Measurements from ENCODE around the gene MRPL38.
A peak's percentile ranks its signal among the peaks of the same experiment; 100 is the strongest.

The MRPL38 gene

GRCh38 chr17:75896415-75897159 lies 8.1 kb downstream of the MRPL38 start, which contains the start of gene TRIM65 (continued):
- TF ChIP-seq, protein P1, sequence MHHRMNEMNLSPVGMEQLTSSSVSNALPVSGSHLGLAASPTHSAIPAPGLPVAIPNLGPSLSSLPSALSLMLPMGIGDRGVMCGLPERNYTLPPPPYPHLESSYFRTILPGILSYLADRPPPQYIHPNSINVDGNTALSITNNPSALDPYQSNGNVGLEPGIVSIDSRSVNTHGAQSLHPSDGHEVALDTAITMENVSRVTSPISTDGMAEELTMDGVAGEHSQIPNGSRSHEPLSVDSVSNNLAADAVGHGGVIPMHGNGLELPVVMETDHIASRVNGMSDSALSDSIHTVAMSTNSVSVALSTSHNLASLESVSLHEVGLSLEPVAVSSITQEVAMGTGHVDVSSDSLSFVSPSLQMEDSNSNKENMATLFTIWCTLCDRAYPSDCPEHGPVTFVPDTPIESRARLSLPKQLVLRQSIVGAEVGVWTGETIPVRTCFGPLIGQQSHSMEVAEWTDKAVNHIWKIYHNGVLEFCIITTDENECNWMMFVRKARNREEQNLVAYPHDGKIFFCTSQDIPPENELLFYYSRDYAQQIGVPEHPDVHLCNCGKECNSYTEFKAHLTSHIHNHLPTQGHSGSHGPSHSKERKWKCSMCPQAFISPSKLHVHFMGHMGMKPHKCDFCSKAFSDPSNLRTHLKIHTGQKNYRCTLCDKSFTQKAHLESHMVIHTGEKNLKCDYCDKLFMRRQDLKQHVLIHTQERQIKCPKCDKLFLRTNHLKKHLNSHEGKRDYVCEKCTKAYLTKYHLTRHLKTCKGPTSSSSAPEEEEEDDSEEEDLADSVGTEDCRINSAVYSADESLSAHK (tag by site-specific recombination; IDR thresholded peaks at IDR 0.05), result no peak
- TF ChIP-seq KLF1 (tag by site-specific recombination; IDR thresholded peaks at IDR 0.05) (peak; percentile 67), ZNF76 (tag by site-specific recombination; IDR thresholded peaks at IDR 0.05; ENCODE audit: borderline replicate concordance, low read depth) (peak; percentile 70; the same call in 1 of the 2 replicates), YY2 (tag by site-specific recombination; IDR thresholded peaks at IDR 0.05) (peak; percentile 72; the same call in 1 of the 2 replicates), ZSCAN30 (tag by site-specific recombination; IDR thresholded peaks at IDR 0.05) (peak; percentile 54; the same call in 1 of the 2 replicates), ZNF621 (tag by site-specific recombination; IDR thresholded peaks at IDR 0.05) (no peak), ZNF292 (tag by site-specific recombination; IDR thresholded peaks at IDR 0.05; ENCODE audit: borderline replicate concordance, low read depth) (no peak), ZNF280C (tag by site-specific recombination; IDR thresholded peaks at IDR 0.05) (no peak), ZIC2 (tag by site-specific recombination; IDR thresholded peaks at IDR 0.05) (peak; percentile 50; the same call in 1 of the 2 replicates), ZNF677 (tag by site-specific recombination; IDR thresholded peaks at IDR 0.05) (0 out of 2 replicates have a peak, but pooled peaks have one; percentile 17), ZNF510 (tag by site-specific recombination; IDR thresholded peaks at IDR 0.05; ENCODE audit: insufficient replicate concordance) (no peak), ZFHX2 (tag by site-specific recombination; conservative IDR thresholded peaks at IDR 0.05) (no peak), KLF9 (tag by site-specific recombination; IDR thresholded peaks at IDR 0.05; ENCODE audit: low read depth) (peak; percentile 70), ZBTB21 (tag by site-specific recombination; IDR thresholded peaks at IDR 0.05) (no peak), ZNF555 (tag by site-specific recombination; conservative IDR thresholded peaks at IDR 0.05) (no peak), OSR2 (tag by site-specific recombination; IDR thresholded peaks at IDR 0.05) (no peak), KLF8 (tag by site-specific recombination; IDR thresholded peaks at IDR 0.05) (peak; percentile 76; the same call in 1 of the 2 replicates), ZNF223 (tag by site-specific recombination; IDR thresholded peaks at IDR 0.05) (no peak)
- TF ChIP-seq, protein P2, sequence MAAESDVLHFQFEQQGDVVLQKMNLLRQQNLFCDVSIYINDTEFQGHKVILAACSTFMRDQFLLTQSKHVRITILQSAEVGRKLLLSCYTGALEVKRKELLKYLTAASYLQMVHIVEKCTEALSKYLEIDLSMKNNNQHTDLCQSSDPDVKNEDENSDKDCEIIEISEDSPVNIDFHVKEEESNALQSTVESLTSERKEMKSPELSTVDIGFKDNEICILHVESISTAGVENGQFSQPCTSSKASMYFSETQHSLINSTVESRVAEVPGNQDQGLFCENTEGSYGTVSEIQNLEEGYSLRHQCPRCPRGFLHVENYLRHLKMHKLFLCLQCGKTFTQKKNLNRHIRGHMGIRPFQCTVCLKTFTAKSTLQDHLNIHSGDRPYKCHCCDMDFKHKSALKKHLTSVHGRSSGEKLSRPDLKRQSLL (tag by site-specific recombination; IDR thresholded peaks at IDR 0.05), result peak; percentile 19; the same call in 1 of the 2 replicates
- TF ChIP-seq, protein P3, sequence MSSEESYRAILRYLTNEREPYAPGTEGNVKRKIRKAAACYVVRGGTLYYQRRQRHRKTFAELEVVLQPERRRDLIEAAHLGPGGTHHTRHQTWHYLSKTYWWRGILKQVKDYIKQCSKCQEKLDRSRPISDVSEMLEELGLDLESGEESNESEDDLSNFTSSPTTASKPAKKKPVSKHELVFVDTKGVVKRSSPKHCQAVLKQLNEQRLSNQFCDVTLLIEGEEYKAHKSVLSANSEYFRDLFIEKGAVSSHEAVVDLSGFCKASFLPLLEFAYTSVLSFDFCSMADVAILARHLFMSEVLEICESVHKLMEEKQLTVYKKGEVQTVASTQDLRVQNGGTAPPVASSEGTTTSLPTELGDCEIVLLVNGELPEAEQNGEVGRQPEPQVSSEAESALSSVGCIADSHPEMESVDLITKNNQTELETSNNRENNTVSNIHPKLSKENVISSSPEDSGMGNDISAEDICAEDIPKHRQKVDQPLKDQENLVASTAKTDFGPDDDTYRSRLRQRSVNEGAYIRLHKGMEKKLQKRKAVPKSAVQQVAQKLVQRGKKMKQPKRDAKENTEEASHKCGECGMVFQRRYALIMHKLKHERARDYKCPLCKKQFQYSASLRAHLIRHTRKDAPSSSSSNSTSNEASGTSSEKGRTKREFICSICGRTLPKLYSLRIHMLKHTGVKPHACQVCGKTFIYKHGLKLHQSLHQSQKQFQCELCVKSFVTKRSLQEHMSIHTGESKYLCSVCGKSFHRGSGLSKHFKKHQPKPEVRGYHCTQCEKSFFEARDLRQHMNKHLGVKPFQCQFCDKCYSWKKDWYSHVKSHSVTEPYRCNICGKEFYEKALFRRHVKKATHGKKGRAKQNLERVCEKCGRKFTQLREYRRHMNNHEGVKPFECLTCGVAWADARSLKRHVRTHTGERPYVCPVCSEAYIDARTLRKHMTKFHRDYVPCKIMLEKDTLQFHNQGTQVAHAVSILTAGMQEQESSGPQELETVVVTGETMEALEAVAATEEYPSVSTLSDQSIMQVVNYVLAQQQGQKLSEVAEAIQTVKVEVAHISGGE (tag by site-specific recombination; conservative IDR thresholded peaks at IDR 0.05; ENCODE audit: low read depth), result 0 out of 2 replicates have a peak, but pooled peaks have one; percentile 32
- TF ChIP-seq, protein P4, sequence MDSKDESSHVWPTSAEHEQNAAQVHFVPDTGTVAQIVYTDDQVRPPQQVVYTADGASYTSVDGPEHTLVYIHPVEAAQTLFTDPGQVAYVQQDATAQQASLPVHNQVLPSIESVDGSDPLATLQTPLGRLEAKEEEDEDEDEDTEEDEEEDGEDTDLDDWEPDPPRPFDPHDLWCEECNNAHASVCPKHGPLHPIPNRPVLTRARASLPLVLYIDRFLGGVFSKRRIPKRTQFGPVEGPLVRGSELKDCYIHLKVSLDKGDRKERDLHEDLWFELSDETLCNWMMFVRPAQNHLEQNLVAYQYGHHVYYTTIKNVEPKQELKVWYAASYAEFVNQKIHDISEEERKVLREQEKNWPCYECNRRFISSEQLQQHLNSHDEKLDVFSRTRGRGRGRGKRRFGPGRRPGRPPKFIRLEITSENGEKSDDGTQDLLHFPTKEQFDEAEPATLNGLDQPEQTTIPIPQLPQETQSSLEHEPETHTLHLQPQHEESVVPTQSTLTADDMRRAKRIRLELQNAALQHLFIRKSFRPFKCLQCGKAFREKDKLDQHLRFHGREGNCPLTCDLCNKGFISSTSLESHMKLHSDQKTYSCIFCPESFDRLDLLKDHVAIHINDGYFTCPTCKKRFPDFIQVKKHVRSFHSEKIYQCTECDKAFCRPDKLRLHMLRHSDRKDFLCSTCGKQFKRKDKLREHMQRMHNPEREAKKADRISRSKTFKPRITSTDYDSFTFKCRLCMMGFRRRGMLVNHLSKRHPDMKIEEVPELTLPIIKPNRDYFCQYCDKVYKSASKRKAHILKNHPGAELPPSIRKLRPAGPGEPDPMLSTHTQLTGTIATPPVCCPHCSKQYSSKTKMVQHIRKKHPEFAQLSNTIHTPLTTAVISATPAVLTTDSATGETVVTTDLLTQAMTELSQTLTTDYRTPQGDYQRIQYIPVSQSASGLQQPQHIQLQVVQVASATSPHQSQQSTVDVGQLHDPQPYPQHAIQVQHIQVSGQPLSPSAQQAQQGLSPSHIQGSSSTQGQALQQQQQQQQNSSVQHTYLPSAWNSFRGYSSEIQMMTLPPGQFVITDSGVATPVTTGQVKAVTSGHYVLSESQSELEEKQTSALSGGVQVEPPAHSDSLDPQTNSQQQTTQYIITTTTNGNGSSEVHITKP (tag by site-specific recombination; IDR thresholded peaks at IDR 0.05), result 0 out of 2 replicates have a peak, but pooled peaks have one; percentile 4
- TF ChIP-seq, protein P5, sequence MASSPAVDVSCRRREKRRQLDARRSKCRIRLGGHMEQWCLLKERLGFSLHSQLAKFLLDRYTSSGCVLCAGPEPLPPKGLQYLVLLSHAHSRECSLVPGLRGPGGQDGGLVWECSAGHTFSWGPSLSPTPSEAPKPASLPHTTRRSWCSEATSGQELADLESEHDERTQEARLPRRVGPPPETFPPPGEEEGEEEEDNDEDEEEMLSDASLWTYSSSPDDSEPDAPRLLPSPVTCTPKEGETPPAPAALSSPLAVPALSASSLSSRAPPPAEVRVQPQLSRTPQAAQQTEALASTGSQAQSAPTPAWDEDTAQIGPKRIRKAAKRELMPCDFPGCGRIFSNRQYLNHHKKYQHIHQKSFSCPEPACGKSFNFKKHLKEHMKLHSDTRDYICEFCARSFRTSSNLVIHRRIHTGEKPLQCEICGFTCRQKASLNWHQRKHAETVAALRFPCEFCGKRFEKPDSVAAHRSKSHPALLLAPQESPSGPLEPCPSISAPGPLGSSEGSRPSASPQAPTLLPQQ (tag by site-specific recombination; IDR thresholded peaks at IDR 0.05), result peak; percentile 77
